ENCODE data around the gene LSM10.

LSM10 gene

GRCh38 chr1:36406440-36406839 is 8.7 kb upstream of the LSM10 start:
- no peak for DNase-seq

- no peak for DNase-seq
Observed at GRCh38 chr1:36402504-36402890, 4.8 kb upstream of the LSM10 start.

- DNase-seq, result no peak
Observed at GRCh38 chr1:36401602-36402503, 4.1 kb upstream of the LSM10 start.

- DNase-seq, result no peak
Observed at GRCh38 chr1:36400825-36401601, 3.3 kb upstream of the LSM10 start.

- DNase-seq, result no peak
Observed at GRCh38 chr1:36400514-36400824, 2.8 kb upstream of the LSM10 start.

- no peak for DNase-seq
Observed at GRCh38 chr1:36398370-36398977, 766 bp upstream of the LSM10 start.

- no peak for DNase-seq
Observed at GRCh38 chr1:36397083-36397377, 678 bp downstream of the LSM10 start.

GRCh38 chr1:36396359-36396758 is 1.3 kb downstream of the LSM10 start:
- no peak for DNase-seq

GRCh38 chr1:36393686-36394085 is 4.0 kb downstream of the LSM10 start:
- DNase-seq, result no peak

- DNase-seq, result no peak
Observed at GRCh38 chr1:36392836-36393235, 4.9 kb downstream of the LSM10 start.

GRCh38 chr1:36391271-36391670 is 6.4 kb downstream of the LSM10 start:
- DNase-seq, result no peak

GRCh38 chr1:36390411-36390810 is 7.3 kb downstream of the LSM10 start:
- DNase-seq, result no peak

GRCh38 chr1:36389999-36390398 is 7.7 kb downstream of the LSM10 start:
- DNase-seq, result no peak

GRCh38 chr1:36389261-36389660 is 8.4 kb downstream of the LSM10 start:
- no peak for DNase-seq

- no peak for DNase-seq
Observed at GRCh38 chr1:36387141-36387949, 10.4 kb downstream of the LSM10 start.

- peak; percentile 94 for DNase-seq
Observed at GRCh38 chr1:36386265-36387140, 11.2 kb downstream of the LSM10 start.

- peak; percentile 98 for DNase-seq
Observed at GRCh38 chr1:36385410-36386264, 12.1 kb downstream of the LSM10 start, which contains the start of gene STK40. Gene STK40, minus strand, starts transcription at chr1:36385924. Its CDS starts 24,592 bp downstream, at chr1:36361332.

- peak; percentile 78 for DNase-seq
Observed at GRCh38 chr1:36384542-36385409, 12.9 kb downstream of the LSM10 start.

GRCh38 chr1:36383240-36383639 is 14.5 kb downstream of the LSM10 start:
- no peak for DNase-seq

- DNase-seq, result no peak
Observed at GRCh38 chr1:36382669-36383068, 15.0 kb downstream of the LSM10 start.

All from GDM1 (cell line).